Fibroblast of lung (primary cell): ENCODE data around the gene GIT2. TPM values are rescaled to one million over a fixed set of nuclear protein-coding genes. Genes with fewer than 3 reads are reported as not detected.

Experiments used
- DNase-seq, 2 donors: peaks; one replicate each; pipeline versions ENCODE4 v3.0.0 to v3.0.0-alpha.2; 2010; ENCODE audit warnings: low read depth in 2 of 2
- H2AFZ ChIP-seq: 2 replicates; pipeline ENCODE4 v1.5.1; 2012; ENCODE audit warnings: low read length, control low read depth, inconsistent platforms
- H3K27ac ChIP-seq: 2 replicates; pipeline ENCODE4 v1.5.1; 2011; ENCODE audit warnings: low read length, control low read depth; ENCODE audit not compliant: insufficient read depth
- H3K27me3 ChIP-seq: 2 replicates; pipeline ENCODE4 v1.5.1; 2011; ENCODE audit warnings: mild to moderate bottlenecking, low read length; ENCODE audit not compliant: control insufficient read depth, insufficient read depth
- H3K36me3 ChIP-seq: 2 replicates; pipeline ENCODE4 v1.5.1; 2011; ENCODE audit warnings: low read length; ENCODE audit not compliant: control insufficient read depth, insufficient read depth
- H3K4me1 ChIP-seq: 2 replicates; pipeline ENCODE4 v1.5.1; 2011; ENCODE audit warnings: low read length; ENCODE audit not compliant: control insufficient read depth, insufficient read depth; ENCODE audit errors: extremely low read depth
- H3K4me2 ChIP-seq: 2 replicates; pipeline ENCODE4 v1.5.1; 2011; ENCODE audit warnings: low read length, control low read depth; ENCODE audit not compliant: insufficient read depth; ENCODE audit errors: extremely low read depth
- H3K4me3 ChIP-seq, 4 experiments: fragments of 200-600 bp in 1 of 4; sonication (generic) in 1 of 4; replicated peaks in 1 of 4; 2 replicates each; pipeline ENCODE4 v1.5.1; 2011 to 2016; ENCODE audit warnings: low read length in 4 of 4, low read depth in 3 of 4, mild to moderate bottlenecking in 3 of 4, control low read depth in 2 of 4, inconsistent platforms in 1 of 4, mixed read lengths in 1 of 4; ENCODE audit not compliant: insufficient read depth in 1 of 4; ENCODE audit errors: control extremely low read depth in 1 of 4
- H3K79me2 ChIP-seq: 2 replicates; pipeline ENCODE4 v1.5.1; 2012; ENCODE audit warnings: mild to moderate bottlenecking, low read length, inconsistent platforms; ENCODE audit not compliant: control insufficient read depth, insufficient read depth
- H3K9ac ChIP-seq: 2 replicates; pipeline ENCODE4 v1.5.1; 2011; ENCODE audit warnings: mild to moderate bottlenecking, low read length, control low read depth; ENCODE audit not compliant: insufficient read depth
- H3K9me3 ChIP-seq: 2 replicates; pipeline ENCODE4 v1.5.1; 2012; ENCODE audit warnings: low read depth, low read length; ENCODE audit not compliant: control insufficient read depth, insufficient read depth
- H4K20me1 ChIP-seq: 2 replicates; pipeline ENCODE4 v1.5.1; 2011; ENCODE audit warnings: low read length; ENCODE audit not compliant: control insufficient read depth, insufficient read depth; ENCODE audit errors: extremely low read depth
- CTCF ChIP-seq, 2 donors: IDR thresholded peaks in 1 of 2; conservative IDR thresholded peaks in 1 of 2; 1 replicate in 1 of 2; 2 replicates in 1 of 2; pipeline ENCODE4 v1.5.1; 2011 to 2012; ENCODE audit warnings: low read length in 2 of 2, control low read depth in 1 of 2, inconsistent platforms in 1 of 2, low read depth in 1 of 2, mild to moderate bottlenecking in 1 of 2
- EZH2 ChIP-seq: IDR thresholded peaks from 2 replicates; pipeline ENCODE4 v1.5.1; 2012; ENCODE audit warnings: low read length, control low read depth, mild to moderate bottlenecking; ENCODE audit errors: missing control alignments
- polyA plus RNA-seq, 2 donors: library from polyadenylated mRNA; depleted of rRNA in 1 of 2; stranded (reverse) in 1 of 2; unstranded in 1 of 2; fragments of >200 nt; gene quantifications; 2 replicates each; pipeline ENCODE4 v1.2.1, GENCODE V29; 2011 to 2012; ENCODE audit warnings: missing spikeins in 1 of 2
- total RNA-seq: library from RNA; depleted of rRNA; stranded (reverse); fragments of >200 nt; gene quantifications from 2 replicates; pipeline ENCODE4 v1.2.1, GENCODE V29; 2014

The GIT2 gene
- total and polyA plus RNA-seq, 2 donors (not counting 1 experiment from before 2014, with no cell fraction given), result 47.9 to 53.5 TPM

- H2AFZ ChIP-seq, result no peak overlapping the region
- H3K79me2 ChIP-seq, result no peaks in the 10 kb centered on the region
- no peaks in the 10 kb centered on the region for H4K20me1 ChIP-seq
- peaks cover 13% of the 10 kb centered on the region for H3K36me3 ChIP-seq
- DNase-seq, result no peak
- no peak overlapping the region for H3K27ac ChIP-seq
- H3K4me3 ChIP-seq, result no peak overlapping the region
- H3K9me3 ChIP-seq, result no peaks in the 10 kb centered on the region
- no peak for TF ChIP-seq EZH2
- no peak overlapping the region for H3K9ac ChIP-seq
- no peaks in the 10 kb centered on the region for H3K27me3 ChIP-seq
- no peaks in the 10 kb centered on the region for H3K4me1 ChIP-seq
- no peak overlapping the region for H3K4me2 ChIP-seq
Observed at GRCh38 chr12:109926016-109926415, 70.2 kb downstream of the GIT2 start.

GRCh38 chr12:109925185-109925840, 70.9 kb downstream of the GIT2 start:
- no peak overlapping the region for H3K4me2 ChIP-seq
- no peak overlapping the region for H3K27ac ChIP-seq
- no peaks in the 10 kb centered on the region for H3K9me3 ChIP-seq
- TF ChIP-seq CTCF (conservative IDR thresholded peaks at IDR 0.05 in 1 of 2, IDR thresholded peaks at IDR 0.05 in 1 of 2; ENCODE audit: low read depth in 1 of 2, low read length in 2 of 2) (no peak), EZH2 (no peak)
- no peaks in the 10 kb centered on the region for H3K79me2 ChIP-seq
- H3K9ac ChIP-seq, result no peak overlapping the region
- H3K4me3 ChIP-seq, result no peak overlapping the region
- no peaks in the 10 kb centered on the region for H3K27me3 ChIP-seq
- no peak overlapping the region for H2AFZ ChIP-seq
- peaks cover 7% of the 10 kb centered on the region for H3K36me3 ChIP-seq
- DNase-seq, result no peak
- H3K4me1 ChIP-seq, result no peaks in the 10 kb centered on the region
- no peaks in the 10 kb centered on the region for H4K20me1 ChIP-seq

GRCh38 chr12:109923481-109924245, 72.5 kb downstream of the GIT2 start:
- no peak overlapping the region for H3K27ac ChIP-seq
- DNase-seq, result no peak
- H3K79me2 ChIP-seq, result no peaks in the 10 kb centered on the region
- H3K4me1 ChIP-seq, result peaks cover 2% of the 10 kb centered on the region
- no peak overlapping the region for H3K4me2 ChIP-seq
- H3K4me3 ChIP-seq, result no peak overlapping the region
- no peak overlapping the region for H2AFZ ChIP-seq
- peaks cover 7% of the 10 kb centered on the region for H3K36me3 ChIP-seq
- H3K9ac ChIP-seq, result no peak overlapping the region
- H3K9me3 ChIP-seq, result no peaks in the 10 kb centered on the region
- no peaks in the 10 kb centered on the region for H3K27me3 ChIP-seq
- no peaks in the 10 kb centered on the region for H4K20me1 ChIP-seq
- TF ChIP-seq EZH2, result no peak

GRCh38 chr12:109923038-109923437, 73.1 kb downstream of the GIT2 start:
- Histone ChIP-seq H3K79me2 (no peaks in the 10 kb centered on the region), H3K27me3 (no peaks in the 10 kb centered on the region), H2AFZ (no peak overlapping the region), H3K36me3 (peaks cover 7% of the 10 kb centered on the region), H4K20me1 (no peaks in the 10 kb centered on the region), H3K9ac (no peak overlapping the region), H3K4me3 (no peak overlapping the region), H3K4me1 (peaks cover 2% of the 10 kb centered on the region), H3K9me3 (no peaks in the 10 kb centered on the region), H3K27ac (no peak overlapping the region), H3K4me2 (no peak overlapping the region)
- TF ChIP-seq CTCF (conservative IDR thresholded peaks at IDR 0.05 in 1 of 2, IDR thresholded peaks at IDR 0.05 in 1 of 2; ENCODE audit: low read depth in 1 of 2, low read length in 2 of 2) (no peak), EZH2 (no peak)
- no peak for DNase-seq
